Measurements from ENCODE around the gene SALL1. TPM values are rescaled to one million over a fixed set of nuclear protein-coding genes. Genes with fewer than 3 reads are reported as not detected.

Gene SALL1
- total RNA-seq, 1 donor from 2014 or later, result 0.73 TPM

DNA sequence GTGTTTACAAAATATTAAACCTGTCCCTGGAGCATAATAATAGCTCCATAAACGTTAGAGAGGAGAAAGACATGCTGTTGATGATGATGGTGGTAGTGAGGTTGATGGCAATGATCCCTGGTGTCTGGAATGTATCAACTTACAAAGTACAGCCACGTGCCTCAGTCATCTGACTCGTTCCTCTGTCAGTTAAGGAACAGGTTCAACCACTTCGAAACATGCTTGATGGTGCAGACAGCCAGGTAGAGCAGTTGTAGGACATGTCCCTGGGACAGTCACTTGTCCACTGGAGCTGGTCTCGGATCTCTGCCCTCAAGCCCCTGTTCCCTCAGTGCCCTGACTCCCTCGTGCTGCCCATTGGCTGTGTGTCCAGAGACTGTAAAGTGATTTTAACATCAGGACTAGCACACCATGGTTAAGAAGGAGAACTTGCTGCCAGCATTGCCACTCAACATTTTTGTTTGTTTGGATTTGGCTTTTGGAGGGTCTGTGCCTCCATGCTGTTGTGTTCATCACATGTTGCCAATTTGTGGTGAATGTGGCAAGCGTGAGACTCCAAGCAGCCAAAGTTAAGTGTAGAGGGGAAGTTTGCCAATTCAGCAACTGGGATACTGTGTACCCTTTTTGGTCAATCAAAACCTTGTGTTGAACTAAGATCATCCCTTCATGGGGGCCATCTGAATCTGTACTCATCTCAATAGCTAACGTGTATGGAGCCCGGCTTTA is 16.3 kb upstream of the SALL1 start:
- Mint-ChIP-seq H3K36me3 (ENCODE audit: unreplicated experiment) (no peaks in the 10 kb centered on the region), H3K4me1 (ENCODE audit: unreplicated experiment) (no peaks in the 10 kb centered on the region), H3K27ac (ENCODE audit: unreplicated experiment) (no peak overlapping the region), H3K4me3 (ENCODE audit: unreplicated experiment) (no peak overlapping the region), H3K27me3 (ENCODE audit: unreplicated experiment) (no peaks in the 10 kb centered on the region), H3K9me3 (ENCODE audit: unreplicated experiment) (no peaks in the 10 kb centered on the region)
- TF ChIP-seq CTCF (IDR thresholded peaks at IDR 0.05), result no peak
- DNase-seq (ENCODE audit: extremely low spot score, unreplicated experiment), result no peak

GRCh38 chr16:51166541-51166940 is 15.5 kb upstream of the SALL1 start:
- Mint-ChIP-seq H3K27ac (ENCODE audit: unreplicated experiment) (no peak overlapping the region), H3K27me3 (ENCODE audit: unreplicated experiment) (no peaks in the 10 kb centered on the region), H3K4me1 (ENCODE audit: unreplicated experiment) (no peaks in the 10 kb centered on the region), H3K36me3 (ENCODE audit: unreplicated experiment) (no peaks in the 10 kb centered on the region), H3K4me3 (ENCODE audit: unreplicated experiment) (no peak overlapping the region), H3K9me3 (ENCODE audit: unreplicated experiment) (no peaks in the 10 kb centered on the region)
- TF ChIP-seq CTCF (IDR thresholded peaks at IDR 0.05), result no peak
- DNase-seq (ENCODE audit: extremely low spot score, unreplicated experiment), result no peak

DNA sequence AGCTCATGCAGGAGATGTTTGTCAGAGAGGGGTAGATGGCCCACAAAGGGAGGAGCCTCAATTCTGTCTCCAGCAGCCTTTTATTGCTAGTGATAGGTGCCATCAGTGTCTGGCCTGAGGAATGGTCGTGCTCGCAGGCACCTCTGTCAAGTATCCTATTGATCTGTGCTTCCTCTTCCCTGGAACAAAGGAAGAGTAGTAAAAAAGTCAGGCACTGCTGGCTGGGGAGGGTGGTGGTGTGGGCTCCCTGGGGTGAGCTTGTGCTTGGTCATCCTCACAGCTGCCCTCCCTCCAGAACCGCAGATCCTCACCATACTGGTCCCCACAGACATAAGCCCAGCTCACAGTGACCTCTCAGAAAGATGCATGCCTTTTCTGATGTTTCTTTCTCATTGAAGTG is 15.0 kb upstream of the SALL1 start:
- no peak for DNase-seq (ENCODE audit: extremely low spot score, unreplicated experiment)
- no peak overlapping the region for H3K27ac Mint-ChIP-seq (ENCODE audit: unreplicated experiment)
- H3K27me3 Mint-ChIP-seq (ENCODE audit: unreplicated experiment), result no peaks in the 10 kb centered on the region
- TF ChIP-seq CTCF (IDR thresholded peaks at IDR 0.05), result no peak
- H3K36me3 Mint-ChIP-seq (ENCODE audit: unreplicated experiment), result no peaks in the 10 kb centered on the region
- H3K9me3 Mint-ChIP-seq (ENCODE audit: unreplicated experiment), result no peaks in the 10 kb centered on the region
- no peak overlapping the region for H3K4me3 Mint-ChIP-seq (ENCODE audit: unreplicated experiment)
- H3K4me1 Mint-ChIP-seq (ENCODE audit: unreplicated experiment), result no peaks in the 10 kb centered on the region

DNA sequence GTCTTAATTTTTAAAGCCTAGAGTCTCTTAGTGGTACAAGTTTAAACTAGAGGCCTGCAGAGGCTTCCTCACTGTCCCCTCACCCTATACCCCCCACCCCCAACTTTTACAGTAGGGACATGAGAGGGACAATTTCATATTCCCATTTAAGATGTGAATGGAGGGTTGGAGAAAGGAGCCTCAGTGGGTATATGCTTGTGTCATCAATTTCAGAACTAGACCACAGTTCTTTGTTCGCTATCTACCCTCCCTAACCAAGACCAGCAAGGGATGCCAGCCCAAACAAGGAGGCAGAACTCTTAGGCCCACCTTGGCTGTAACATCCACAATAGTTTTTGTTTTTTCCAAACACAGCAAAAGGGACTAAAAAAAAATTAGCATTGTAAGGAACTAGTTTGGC is 14.0 kb upstream of the SALL1 start:
- Mint-ChIP-seq H3K9me3 (ENCODE audit: unreplicated experiment) (no peaks in the 10 kb centered on the region), H3K4me1 (ENCODE audit: unreplicated experiment) (no peaks in the 10 kb centered on the region), H3K36me3 (ENCODE audit: unreplicated experiment) (no peaks in the 10 kb centered on the region), H3K27me3 (ENCODE audit: unreplicated experiment) (no peaks in the 10 kb centered on the region), H3K4me3 (ENCODE audit: unreplicated experiment) (no peak overlapping the region), H3K27ac (ENCODE audit: unreplicated experiment) (no peak overlapping the region)
- DNase-seq (ENCODE audit: extremely low spot score, unreplicated experiment), result no peak
- no peak for TF ChIP-seq CTCF (IDR thresholded peaks at IDR 0.05)

- no peaks in the 10 kb centered on the region for H3K36me3 Mint-ChIP-seq (ENCODE audit: unreplicated experiment)
- peaks cover 2% of the 10 kb centered on the region for H3K27me3 Mint-ChIP-seq (ENCODE audit: unreplicated experiment)
- no peak for DNase-seq (ENCODE audit: extremely low spot score, unreplicated experiment)
- H3K4me1 Mint-ChIP-seq (ENCODE audit: unreplicated experiment), result no peaks in the 10 kb centered on the region
- no peak overlapping the region for H3K27ac Mint-ChIP-seq (ENCODE audit: unreplicated experiment)
- no peaks in the 10 kb centered on the region for H3K9me3 Mint-ChIP-seq (ENCODE audit: unreplicated experiment)
- no peak for TF ChIP-seq CTCF (IDR thresholded peaks at IDR 0.05)
- H3K4me3 Mint-ChIP-seq (ENCODE audit: unreplicated experiment), result no peak overlapping the region
These were observed 13.5 kb upstream of the SALL1 start for GRCh38 chr16:51164574-51164973.

Data from osteocyte (in vitro differentiated cells).